Measurements from ENCODE around the gene DNAH6. TPM values are rescaled to one million over a fixed set of nuclear protein-coding genes. Genes with fewer than 3 reads are reported as not detected.

DNAH6 gene
- polyA plus RNA-seq, 1 donor from 2014 or later, result 0.06 TPM

DNA sequence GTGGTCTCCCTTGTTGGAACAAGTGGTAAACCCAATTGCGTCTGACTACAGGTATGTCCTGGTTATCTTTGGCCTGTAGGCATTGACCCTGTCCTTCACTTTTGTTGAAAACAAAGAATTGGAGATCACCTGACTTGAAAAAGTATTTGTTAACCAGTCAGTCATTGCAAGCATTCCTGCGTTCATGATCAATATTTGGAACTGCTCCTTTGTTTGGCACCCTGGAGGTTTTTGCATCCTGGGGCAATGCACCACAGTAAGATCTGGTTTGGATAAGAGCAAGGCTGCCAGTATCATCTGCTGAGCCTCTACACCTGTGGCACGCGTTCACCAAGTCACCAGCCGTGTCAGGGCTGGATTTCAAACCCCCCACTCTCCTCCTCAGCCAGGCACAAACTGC is 115.7 kb downstream of the DNAH6 start:
- Mint-ChIP-seq H3K36me3 (peaks cover 1% of the 10 kb centered on the region), H3K27ac (no peak overlapping the region), H3K4me3 (no peak overlapping the region), H3K4me1 (no peaks in the 10 kb centered on the region), H3K27me3 (no peaks in the 10 kb centered on the region), H3K9me3 (no peaks in the 10 kb centered on the region)

DNA sequence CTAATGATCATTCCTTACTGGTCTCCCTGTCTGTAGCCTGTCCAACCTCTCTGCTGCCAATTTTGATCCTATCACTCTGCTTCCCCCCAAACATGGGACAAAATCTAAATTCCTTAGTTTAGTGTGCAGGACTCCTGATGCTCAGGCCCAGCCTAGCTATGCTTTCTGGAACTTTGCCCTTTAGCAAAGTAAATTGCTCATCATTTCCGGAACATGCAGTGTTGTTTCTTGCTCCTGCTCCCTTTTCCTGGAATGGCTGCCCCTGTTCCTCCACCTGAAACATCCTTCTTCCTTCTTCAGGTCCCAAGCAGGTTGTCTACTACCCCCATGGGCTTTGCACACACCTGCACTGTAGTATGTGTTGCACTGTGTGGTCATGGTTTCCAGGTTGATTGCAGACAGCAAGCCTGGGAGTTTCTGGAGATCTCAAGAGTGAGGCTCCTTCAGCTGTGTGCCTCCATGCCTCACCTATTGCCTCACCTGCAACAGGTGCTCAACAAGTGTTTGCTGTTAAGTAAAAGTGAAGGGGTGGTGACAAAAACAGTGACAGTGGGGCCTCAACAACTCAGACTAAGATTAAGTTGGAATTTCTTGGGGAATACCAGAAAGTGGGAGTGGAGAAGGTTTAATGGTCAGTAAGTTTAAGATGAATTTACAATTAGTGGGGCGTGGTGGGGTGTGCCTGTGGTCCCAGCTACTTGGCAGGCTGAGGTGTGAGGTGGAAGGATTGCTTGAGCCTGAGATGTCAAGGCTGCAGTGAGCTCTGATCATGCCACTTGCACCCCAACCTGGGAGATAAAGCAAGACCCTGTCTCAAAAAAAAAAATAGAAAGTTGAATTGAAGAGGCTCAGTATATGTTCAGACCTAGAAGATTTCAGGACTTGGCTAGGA is 120.0 kb downstream of the DNAH6 start:
- Mint-ChIP-seq H3K27me3 (peaks cover 4% of the 10 kb centered on the region), H3K36me3 (peaks cover 1% of the 10 kb centered on the region), H3K9me3 (peaks cover 0 to 2% (median 0%) of the 10 kb centered on the region in 3 donors), H3K27ac (no peak overlapping the region), H3K4me3 (no peak overlapping the region), H3K4me1 (no peaks in the 10 kb centered on the region)

DNA sequence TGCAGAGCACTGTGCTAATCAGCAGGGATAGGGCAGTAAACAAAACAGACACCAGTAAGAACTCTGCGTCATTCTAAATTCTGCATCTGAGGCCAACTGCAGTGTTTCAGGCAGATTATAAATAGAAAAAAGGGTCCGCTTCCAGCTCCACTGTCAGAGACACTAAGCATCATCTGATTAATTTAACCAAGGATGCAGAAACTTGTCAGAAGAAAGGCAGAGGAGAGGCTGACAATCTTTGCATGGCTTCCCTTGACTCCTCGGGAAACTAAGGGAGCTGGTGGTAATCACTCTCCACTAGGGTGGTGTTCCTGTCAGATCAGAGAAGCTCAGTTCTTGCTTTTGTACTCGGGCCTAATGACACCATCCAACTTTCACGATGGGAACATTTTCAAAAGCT is 123.5 kb downstream of the DNAH6 start:
- no peak overlapping the region for H3K4me3 Mint-ChIP-seq
- peaks cover 2 to 9% (median 2%) of the 10 kb centered on the region in 3 donors for H3K9me3 Mint-ChIP-seq
- H3K4me1 Mint-ChIP-seq, result no peaks in the 10 kb centered on the region
- peaks cover 4% of the 10 kb centered on the region for H3K27me3 Mint-ChIP-seq
- H3K27ac Mint-ChIP-seq, result no peak overlapping the region
- H3K36me3 Mint-ChIP-seq, result no peaks in the 10 kb centered on the region

DNA sequence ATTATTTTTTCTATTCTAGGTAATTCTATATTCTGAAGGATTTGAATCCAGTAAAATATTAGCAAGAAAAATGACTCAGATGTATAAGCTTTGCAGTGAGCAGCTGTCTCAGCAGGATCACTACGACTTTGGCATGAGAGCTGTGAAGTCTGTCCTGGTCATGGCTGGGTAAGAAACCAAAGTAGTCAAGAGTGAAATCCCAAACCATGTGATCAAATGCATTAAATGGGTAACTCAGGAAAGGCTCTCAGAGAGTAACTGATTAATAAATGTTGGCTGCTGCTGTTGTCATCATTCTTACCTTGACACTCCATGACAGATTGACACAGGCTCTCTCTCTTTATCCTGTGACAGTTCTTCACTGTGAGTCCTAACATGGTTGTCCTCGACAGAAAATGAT is 124.1 kb downstream of the DNAH6 start:
- H3K4me1 Mint-ChIP-seq, result no peaks in the 10 kb centered on the region
- H3K9me3 Mint-ChIP-seq, result peaks cover 2 to 9% (median 2%) of the 10 kb centered on the region in 3 donors
- no peaks in the 10 kb centered on the region for H3K36me3 Mint-ChIP-seq
- no peak overlapping the region for H3K4me3 Mint-ChIP-seq
- H3K27ac Mint-ChIP-seq, result no peak overlapping the region
- H3K27me3 Mint-ChIP-seq, result peaks cover 4% of the 10 kb centered on the region

DNA sequence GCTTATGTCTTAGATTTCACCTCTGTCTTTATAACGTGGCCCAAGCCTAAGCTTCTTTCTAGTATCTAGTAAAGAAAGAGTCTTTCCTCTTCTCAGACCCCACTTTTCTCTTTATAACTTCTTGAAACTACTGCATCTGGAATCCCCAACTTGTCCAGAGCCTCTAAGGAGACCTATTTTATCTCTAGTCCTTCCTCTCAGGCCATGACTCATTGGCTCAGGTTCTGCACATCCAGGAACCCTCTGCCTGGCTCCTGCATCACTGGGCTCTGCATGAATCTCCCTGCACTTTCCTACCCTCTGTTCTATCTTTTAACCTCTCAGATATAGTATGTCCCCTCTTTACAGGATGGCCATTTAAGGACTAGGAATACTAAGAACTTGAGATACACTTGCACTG is 124.7 kb downstream of the DNAH6 start:
- H3K4me1 Mint-ChIP-seq, result no peaks in the 10 kb centered on the region
- no peaks in the 10 kb centered on the region for H3K36me3 Mint-ChIP-seq
- peaks cover 4% of the 10 kb centered on the region for H3K27me3 Mint-ChIP-seq
- no peak overlapping the region for H3K27ac Mint-ChIP-seq
- no peak overlapping the region for H3K4me3 Mint-ChIP-seq
- peaks cover 5 to 9% (median 5%) of the 10 kb centered on the region in 3 donors for H3K9me3 Mint-ChIP-seq

DNA sequence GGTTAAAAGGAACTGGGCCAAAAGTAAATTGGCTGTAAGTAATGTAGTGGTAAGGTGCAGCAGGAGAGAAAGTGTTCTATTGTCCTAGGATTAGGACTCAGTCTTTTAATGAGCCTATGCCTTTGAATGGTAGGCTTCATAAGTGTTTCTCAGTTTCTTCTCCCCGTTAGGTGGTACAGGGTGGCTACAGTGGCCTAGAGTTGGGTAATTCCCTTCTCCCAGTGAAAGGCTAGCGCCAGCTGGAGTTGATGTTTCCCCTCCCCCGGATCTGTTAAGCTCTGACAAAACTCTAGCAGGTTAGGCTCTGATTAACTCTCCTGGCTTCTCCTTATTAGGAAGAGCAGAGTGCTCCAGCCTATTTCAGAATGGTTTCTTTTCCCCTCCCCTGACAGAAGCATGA is 127.7 kb downstream of the DNAH6 start:
- Mint-ChIP-seq H3K27ac (no peak overlapping the region), H3K36me3 (no peaks in the 10 kb centered on the region), H3K27me3 (peaks cover 5% of the 10 kb centered on the region), H3K9me3 (peaks cover 5 to 9% (median 5%) of the 10 kb centered on the region in 3 donors), H3K4me1 (no peaks in the 10 kb centered on the region), H3K4me3 (no peak overlapping the region)

DNA sequence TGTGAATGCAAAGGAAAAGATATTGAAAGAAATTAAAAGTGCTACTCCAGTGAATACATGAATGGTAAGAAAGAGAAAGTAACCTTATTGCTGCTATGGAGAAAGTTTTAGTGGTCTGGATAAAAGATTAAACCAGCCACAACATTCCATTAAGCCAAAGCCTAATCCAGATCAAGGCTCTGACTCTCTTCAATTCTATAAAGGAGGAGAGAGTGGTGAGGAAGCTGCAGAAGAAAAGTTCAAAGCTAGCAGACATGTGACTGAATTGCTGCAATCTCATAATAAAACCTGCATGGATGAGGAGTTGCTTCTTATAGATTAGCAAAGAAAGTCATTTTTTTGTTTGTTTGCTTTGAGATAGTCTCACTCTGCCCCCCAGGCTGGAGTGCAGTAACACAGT is 130.2 kb downstream of the DNAH6 start:
- Mint-ChIP-seq H3K4me3 (no peak overlapping the region), H3K4me1 (peaks cover 0 to 1% (median 0%) of the 10 kb centered on the region in 3 donors), H3K27ac (no peak overlapping the region), H3K9me3 (peaks cover 3 to 9% (median 5%) of the 10 kb centered on the region in 3 donors), H3K36me3 (no peaks in the 10 kb centered on the region), H3K27me3 (peaks cover 1% of the 10 kb centered on the region)

DNA sequence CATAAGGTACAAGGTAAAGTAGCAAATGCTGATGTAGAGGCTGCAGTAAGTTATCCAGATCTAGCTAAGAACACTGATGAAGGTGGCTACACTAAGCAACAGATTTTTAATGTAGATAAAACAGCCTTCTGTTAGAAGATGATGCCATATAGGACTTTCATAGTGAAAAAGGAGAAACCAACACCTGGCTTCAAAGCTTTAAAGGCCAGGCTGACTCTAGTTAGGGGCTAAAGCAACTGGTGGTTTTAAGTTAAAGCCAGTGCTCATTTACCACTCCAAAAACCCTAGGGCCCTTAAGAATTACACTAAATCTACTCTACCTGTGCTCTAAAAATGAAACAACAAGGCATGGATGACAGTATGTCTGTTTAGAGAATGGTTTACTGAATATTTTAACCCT is 131.0 kb downstream of the DNAH6 start:
- no peak overlapping the region for H3K4me3 Mint-ChIP-seq
- H3K4me1 Mint-ChIP-seq, result peaks cover 0 to 1% (median 0%) of the 10 kb centered on the region in 3 donors
- no peak overlapping the region for H3K27ac Mint-ChIP-seq
- H3K9me3 Mint-ChIP-seq, result peaks cover 3 to 9% (median 5%) of the 10 kb centered on the region in 3 donors
- H3K36me3 Mint-ChIP-seq, result no peaks in the 10 kb centered on the region
- H3K27me3 Mint-ChIP-seq, result peaks cover 1% of the 10 kb centered on the region

DNA sequence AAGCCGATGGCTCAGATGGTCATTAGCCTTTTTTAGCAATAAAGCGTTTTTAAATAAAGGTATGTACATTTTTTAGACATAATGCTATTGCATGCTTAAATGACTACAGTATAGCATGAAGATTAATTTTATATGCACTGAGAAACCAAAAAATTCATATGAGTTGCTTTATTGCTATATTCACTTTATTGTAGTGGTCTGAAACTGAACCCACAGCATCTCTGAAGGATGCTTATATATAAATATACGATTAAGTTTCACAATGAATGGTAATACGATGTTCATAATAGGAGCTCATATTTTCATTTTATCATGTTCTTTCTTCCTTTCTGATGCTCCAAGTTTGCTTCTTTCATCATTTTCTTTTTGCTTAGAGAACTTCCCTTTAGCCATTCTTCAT is 132.8 kb downstream of the DNAH6 start:
- H3K9me3 Mint-ChIP-seq, result peaks cover 0 to 3% (median 3%) of the 10 kb centered on the region in 3 donors
- no peaks in the 10 kb centered on the region for H3K36me3 Mint-ChIP-seq

DNA sequence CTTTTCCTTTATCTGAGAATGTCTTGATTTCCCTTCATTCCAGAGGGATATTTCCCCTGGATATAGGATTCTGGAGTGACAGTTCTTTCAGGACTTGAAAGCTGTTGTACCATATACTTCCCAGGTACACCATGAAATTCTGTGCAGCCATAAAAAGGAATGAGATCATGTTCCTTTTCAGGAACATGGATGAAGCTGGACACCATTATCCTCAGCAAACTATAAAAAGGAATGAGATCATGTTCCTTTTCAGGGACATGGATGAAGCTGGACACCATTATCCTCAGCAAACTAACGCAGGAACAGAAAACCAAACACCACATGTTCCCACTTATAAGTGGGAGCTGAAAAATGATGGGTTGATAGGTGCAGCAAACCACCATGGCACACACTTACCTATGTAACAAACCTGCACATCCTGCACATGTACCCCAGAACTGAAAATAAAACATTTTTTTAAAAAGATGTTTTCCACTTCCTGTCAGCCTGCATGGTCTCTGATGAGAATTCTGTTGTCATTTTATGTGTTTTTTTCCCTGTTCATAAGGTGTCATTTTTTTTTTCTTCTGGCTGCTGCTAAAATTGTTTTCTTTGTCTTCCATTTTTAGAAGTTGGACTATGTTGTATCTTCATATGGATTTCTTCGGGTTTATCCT is 133.3 kb downstream of the DNAH6 start:
- Mint-ChIP-seq H3K36me3 (no peaks in the 10 kb centered on the region), H3K9me3 (peaks cover 0 to 3% (median 3%) of the 10 kb centered on the region in 3 donors), H3K4me1 (peaks cover 0 to 1% (median 0%) of the 10 kb centered on the region in 3 donors), H3K4me3 (no peak overlapping the region), H3K27ac (no peak overlapping the region), H3K27me3 (peaks cover 5% of the 10 kb centered on the region)

More for the DNA sequence above, 132.8 kb downstream of the DNAH6 start:
- peaks cover 5% of the 10 kb centered on the region for H3K27me3 Mint-ChIP-seq
- H3K4me1 Mint-ChIP-seq, result peaks cover 0 to 1% (median 0%) of the 10 kb centered on the region in 3 donors
- H3K27ac Mint-ChIP-seq, result no peak overlapping the region
- H3K4me3 Mint-ChIP-seq, result no peak overlapping the region

DNA sequence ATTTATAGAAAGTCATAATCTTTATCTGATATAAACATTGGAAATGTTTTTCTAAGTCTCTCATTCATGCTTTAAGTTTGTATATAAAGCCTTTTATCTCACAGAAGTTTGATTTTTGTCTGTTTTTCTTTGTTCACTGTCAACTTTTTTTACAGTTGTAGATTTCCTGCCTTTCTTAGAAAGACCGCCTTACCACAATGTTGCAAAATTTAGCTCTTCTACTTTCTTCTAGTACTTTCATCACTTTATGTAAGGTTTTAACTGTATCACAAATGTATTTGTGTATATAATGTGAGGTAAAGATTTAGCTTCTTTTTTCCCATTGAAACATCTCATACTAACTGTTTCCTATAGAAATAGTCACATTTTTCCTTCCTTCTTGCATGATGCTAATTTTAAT is 136.1 kb downstream of the DNAH6 start:
- no peak overlapping the region for H3K27ac Mint-ChIP-seq
- no peak overlapping the region for H3K4me3 Mint-ChIP-seq
- H3K27me3 Mint-ChIP-seq, result peaks cover 13% of the 10 kb centered on the region
- peaks cover 0 to 2% (median 0%) of the 10 kb centered on the region in 3 donors for H3K9me3 Mint-ChIP-seq
- H3K36me3 Mint-ChIP-seq, result peaks cover 1% of the 10 kb centered on the region
- peaks cover 0 to 1% (median 0%) of the 10 kb centered on the region in 3 donors for H3K4me1 Mint-ChIP-seq

DNA sequence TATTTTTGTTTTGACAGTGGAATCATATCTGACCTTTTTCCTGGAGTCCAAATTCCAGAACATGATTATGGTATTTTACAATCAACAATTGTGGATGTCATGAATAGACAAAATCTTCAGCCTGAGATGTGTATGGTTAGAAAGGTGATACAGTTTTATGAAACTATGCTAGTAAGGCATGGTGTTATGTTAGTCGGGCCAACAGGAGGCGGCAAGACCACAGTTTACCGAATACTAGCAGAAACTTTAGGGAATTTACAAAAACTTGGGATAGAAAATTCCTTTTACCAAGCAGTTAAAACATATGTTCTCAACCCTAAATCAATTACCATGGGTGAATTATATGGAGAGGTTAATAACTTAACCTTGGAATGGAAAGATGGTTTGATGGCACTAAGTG is 137.0 kb downstream of the DNAH6 start:
- Mint-ChIP-seq H3K4me3 (no peak overlapping the region), H3K4me1 (peaks cover 0 to 1% (median 0%) of the 10 kb centered on the region in 3 donors), H3K27me3 (peaks cover 13% of the 10 kb centered on the region), H3K36me3 (peaks cover 1% of the 10 kb centered on the region), H3K9me3 (peaks cover 0 to 2% (median 0%) of the 10 kb centered on the region in 3 donors), H3K27ac (no peak overlapping the region)

DNA sequence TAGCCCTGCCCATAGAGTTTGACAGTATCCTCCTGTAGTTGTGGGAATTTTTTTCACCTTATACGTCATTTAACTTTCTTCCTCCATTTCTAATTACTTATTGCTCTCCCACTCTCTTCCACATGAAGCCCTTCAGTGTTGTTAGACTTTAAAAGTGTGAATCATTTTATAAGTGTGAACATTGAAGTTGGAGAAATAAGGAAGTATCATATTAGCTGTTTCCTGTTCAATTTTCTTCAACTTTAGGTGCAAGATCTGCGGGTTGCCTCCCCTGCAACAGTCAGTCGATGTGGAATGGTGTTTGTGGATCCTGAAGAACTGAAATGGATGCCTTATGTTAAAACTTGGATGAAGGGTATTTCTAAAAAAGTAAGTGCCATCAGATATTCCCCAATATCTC is 138.1 kb downstream of the DNAH6 start:
- Mint-ChIP-seq H3K4me3 (no peak overlapping the region), H3K27ac (no peak overlapping the region), H3K4me1 (peaks cover 0 to 1% (median 0%) of the 10 kb centered on the region in 3 donors), H3K9me3 (peaks cover 0 to 2% (median 0%) of the 10 kb centered on the region in 3 donors), H3K27me3 (peaks cover 14% of the 10 kb centered on the region), H3K36me3 (peaks cover 1% of the 10 kb centered on the region)

DNA sequence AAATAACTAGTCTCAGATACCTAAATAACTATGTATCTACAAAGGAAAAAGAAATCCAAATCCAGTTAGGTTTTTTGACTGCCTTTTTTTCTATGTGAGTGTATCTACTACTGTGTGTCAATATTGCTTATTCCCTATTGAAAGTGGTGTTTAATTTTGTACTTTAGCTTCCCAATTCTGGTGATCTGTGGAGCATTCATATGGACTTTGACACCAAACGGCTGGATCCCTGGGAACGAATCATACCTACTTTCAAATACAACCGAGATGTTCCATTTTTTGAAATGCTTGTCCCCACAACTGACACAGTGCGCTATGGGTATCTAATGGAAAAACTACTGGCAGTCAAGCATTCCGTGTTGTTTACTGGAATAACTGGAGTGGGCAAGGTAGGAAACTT is 152.8 kb downstream of the DNAH6 start:
- H3K4me3 Mint-ChIP-seq, result no peak overlapping the region
- peaks cover 0 to 6% (median 0%) of the 10 kb centered on the region in 3 donors for H3K9me3 Mint-ChIP-seq
- H3K27me3 Mint-ChIP-seq, result peaks cover 5% of the 10 kb centered on the region
- no peak overlapping the region for H3K27ac Mint-ChIP-seq
- H3K4me1 Mint-ChIP-seq, result no peaks in the 10 kb centered on the region
- H3K36me3 Mint-ChIP-seq, result no peaks in the 10 kb centered on the region

DNA sequence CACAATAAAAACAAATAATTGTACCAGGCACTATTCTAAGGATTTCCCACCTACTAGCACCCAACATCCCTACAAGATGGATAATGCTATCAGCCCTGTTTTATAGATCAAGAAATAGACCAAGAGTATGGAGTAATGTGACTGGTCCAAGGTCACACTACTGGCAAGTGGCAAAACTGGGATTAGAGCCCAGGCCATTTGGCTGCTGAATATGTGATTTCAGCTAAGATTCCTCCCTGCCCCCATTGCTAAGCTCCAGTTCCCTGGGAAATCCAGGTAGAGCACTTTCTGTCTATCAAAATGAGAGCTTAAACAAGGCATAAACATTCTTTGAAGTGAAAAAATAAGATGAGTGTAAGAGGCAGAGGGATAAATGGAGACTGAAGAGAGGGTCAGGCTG is 157.8 kb downstream of the DNAH6 start:
- Mint-ChIP-seq H3K4me3 (no peak overlapping the region), H3K27me3 (peaks cover 5% of the 10 kb centered on the region), H3K4me1 (no peaks in the 10 kb centered on the region), H3K27ac (no peak overlapping the region), H3K36me3 (peaks cover 3% of the 10 kb centered on the region), H3K9me3 (no peaks in the 10 kb centered on the region)
